Hepatocyte (in vitro differentiated cells): ENCODE data around the gene AQP11.

Experiments used
- CTCF ChIP-seq: fragments of 200-600 bp; sonication (generic); IDR thresholded peaks from 2 replicates; pipeline ENCODE4 v1.5.1; 2016; ENCODE audit warnings: antibody characterized with exemption, mild to moderate bottlenecking; ENCODE audit not compliant: poor library complexity
- EZH2 ChIP-seq: fragments of 200-600 bp; sonication (generic); IDR thresholded peaks from 2 replicates; pipeline ENCODE4 v1.6.1; 2016; ENCODE audit warnings: antibody characterized with exemption, mild to moderate bottlenecking, borderline replicate concordance
- EZH2phosphoT487 ChIP-seq: fragments of 200-600 bp; sonication (generic); IDR thresholded peaks from one replicate; pipeline ENCODE4 v1.6.1; 2018; ENCODE audit warnings: antibody characterized with exemption, mild to moderate bottlenecking, low read depth, moderate library complexity; ENCODE audit not compliant: unreplicated experiment, severe bottlenecking

- TF ChIP-seq CTCF (peak; percentile 73), EZH2 (no peak), EZH2phosphoT487 (no peak)
Observed at GRCh38 chr11:77619576-77620198, 29.9 kb downstream of the AQP11 start.
